ENCODE results near the gene GFRA1.

GFRA1 gene

GRCh38 chr10:116209781-116210180 is 63.2 kb downstream of the GFRA1 start:
- no peak overlapping the region for H3K9ac ChIP-seq (ENCODE audit: low read length)
- peaks cover 9% of the 10 kb centered on the region for H3K4me1 ChIP-seq (ENCODE audit: control insufficient read depth, insufficient read depth, low read length)
- no peaks in the 10 kb centered on the region for H3K27me3 ChIP-seq (replicated peaks; ENCODE audit: control insufficient read depth, insufficient read depth, low read length)
- no peak overlapping the region for H3K4me3 ChIP-seq (ENCODE audit: low read length)
- no peaks in the 10 kb centered on the region for H3K36me3 ChIP-seq (ENCODE audit: control insufficient read depth, insufficient read depth, low read length, severe bottlenecking)
- DNase-seq (ENCODE audit: low read depth) = no peak
- H3K9me3 ChIP-seq (ENCODE audit: control insufficient read depth, low read length) = no peaks in the 10 kb centered on the region

DNA sequence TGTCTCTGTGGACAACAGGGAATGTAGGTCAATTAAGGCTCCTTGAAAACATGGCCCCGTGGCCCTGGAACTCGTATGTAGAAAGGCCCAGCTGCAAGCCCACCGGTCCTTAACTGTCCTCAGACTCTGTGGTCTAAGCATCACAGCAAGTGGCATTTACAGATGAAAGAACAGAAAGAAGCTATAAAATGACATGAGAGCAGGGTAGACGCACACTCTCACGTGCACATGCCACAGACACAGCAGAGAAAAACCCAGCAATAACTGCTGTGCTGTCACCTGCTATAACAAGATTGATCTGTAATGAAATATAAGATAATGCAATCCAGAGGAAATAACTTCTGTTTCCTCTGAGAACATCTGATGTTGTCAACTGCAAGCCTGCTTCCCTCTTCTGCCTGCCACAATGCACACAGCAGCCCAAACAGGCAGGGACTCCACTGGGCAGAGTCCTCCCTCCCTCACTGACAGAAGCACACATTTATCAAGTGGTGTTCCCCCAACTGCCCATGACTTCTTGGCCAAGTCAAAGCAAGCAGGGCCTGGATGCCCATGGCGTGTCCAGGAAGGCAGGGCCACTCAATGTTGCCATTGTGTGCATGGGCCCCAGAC is 63.9 kb downstream of the GFRA1 start:
- Histone ChIP-seq H3K27me3 (replicated peaks; ENCODE audit: control insufficient read depth, insufficient read depth, low read length) (no peaks in the 10 kb centered on the region), H3K4me3 (ENCODE audit: low read length) (no peak overlapping the region), H3K9ac (ENCODE audit: low read length) (no peak overlapping the region), H3K4me1 (ENCODE audit: control insufficient read depth, insufficient read depth, low read length) (peaks cover 9% of the 10 kb centered on the region), H3K9me3 (ENCODE audit: control insufficient read depth, low read length) (no peaks in the 10 kb centered on the region), H3K36me3 (ENCODE audit: control insufficient read depth, insufficient read depth, low read length, severe bottlenecking) (no peaks in the 10 kb centered on the region)
- no peak for DNase-seq (ENCODE audit: low read depth)

- no peak overlapping the region for H3K9ac ChIP-seq (ENCODE audit: low read length)
- no peaks in the 10 kb centered on the region for H3K36me3 ChIP-seq (ENCODE audit: control insufficient read depth, insufficient read depth, low read length, severe bottlenecking)
- DNase-seq (ENCODE audit: low read depth) = no peak
- H3K4me3 ChIP-seq (ENCODE audit: low read length) = no peak overlapping the region
- H3K9me3 ChIP-seq (ENCODE audit: control insufficient read depth, low read length) = no peaks in the 10 kb centered on the region
- H3K27me3 ChIP-seq (replicated peaks; ENCODE audit: control insufficient read depth, insufficient read depth, low read length) = no peaks in the 10 kb centered on the region
- peaks cover 9% of the 10 kb centered on the region for H3K4me1 ChIP-seq (ENCODE audit: control insufficient read depth, insufficient read depth, low read length)
Measured at GRCh38 chr10:116207690-116208089, 65.3 kb downstream of the GFRA1 start.

GRCh38 chr10:116203661-116204060 is 69.3 kb downstream of the GFRA1 start:
- no peak overlapping the region for H3K9ac ChIP-seq (ENCODE audit: low read length)
- no peaks in the 10 kb centered on the region for H3K36me3 ChIP-seq (ENCODE audit: control insufficient read depth, insufficient read depth, low read length, severe bottlenecking)
- no peaks in the 10 kb centered on the region for H3K27me3 ChIP-seq (replicated peaks; ENCODE audit: control insufficient read depth, insufficient read depth, low read length)
- peaks cover 12% of the 10 kb centered on the region for H3K9me3 ChIP-seq (ENCODE audit: control insufficient read depth, low read length)
- no peak overlapping the region for H3K4me3 ChIP-seq (ENCODE audit: low read length)
- DNase-seq (ENCODE audit: low read depth) = no peak
- no peaks in the 10 kb centered on the region for H3K4me1 ChIP-seq (ENCODE audit: control insufficient read depth, insufficient read depth, low read length)

DNA sequence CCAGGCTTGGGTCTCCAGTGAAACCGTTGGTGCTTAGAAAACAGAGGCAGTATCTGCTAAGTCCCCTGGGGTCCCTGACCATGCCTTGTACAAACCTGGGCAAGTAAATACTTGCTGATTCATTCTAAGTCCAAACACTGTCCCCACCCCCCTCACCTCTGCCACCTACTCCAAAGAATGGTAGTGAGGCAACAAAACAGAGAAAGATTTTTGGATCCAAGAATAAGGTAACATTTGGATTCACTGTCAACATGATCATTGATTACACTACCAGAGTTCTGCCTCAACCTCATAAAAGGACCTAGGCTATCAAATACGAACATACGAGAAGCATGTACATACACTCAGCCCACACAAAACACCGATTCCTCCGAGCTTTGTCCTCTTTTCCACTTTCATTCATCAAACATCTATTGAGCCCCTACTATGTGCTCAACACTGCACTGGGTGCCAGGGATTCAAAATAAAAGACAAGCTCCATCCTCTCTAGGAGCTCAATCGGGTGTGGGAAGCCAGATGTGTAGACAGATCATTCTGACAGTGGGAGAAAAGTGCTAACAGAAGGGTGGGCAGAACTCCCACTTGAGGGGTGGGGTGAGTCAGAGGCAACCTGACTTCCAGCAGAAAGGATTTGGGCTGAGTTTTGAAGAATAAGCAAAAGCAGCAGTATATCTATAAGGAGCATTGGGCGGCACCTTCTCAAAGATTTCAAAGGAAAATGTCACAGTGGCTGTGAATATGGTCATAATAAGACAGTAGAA is 71.2 kb downstream of the GFRA1 start:
- no peaks in the 10 kb centered on the region for H3K27me3 ChIP-seq (replicated peaks; ENCODE audit: control insufficient read depth, insufficient read depth, low read length)
- H3K4me1 ChIP-seq (ENCODE audit: control insufficient read depth, insufficient read depth, low read length) = no peaks in the 10 kb centered on the region
- DNase-seq (ENCODE audit: low read depth) = no peak
- peaks cover 12% of the 10 kb centered on the region for H3K9me3 ChIP-seq (ENCODE audit: control insufficient read depth, low read length)
- no peaks in the 10 kb centered on the region for H3K36me3 ChIP-seq (ENCODE audit: control insufficient read depth, insufficient read depth, low read length, severe bottlenecking)
- no peak overlapping the region for H3K4me3 ChIP-seq (ENCODE audit: low read length)
- no peak overlapping the region for H3K9ac ChIP-seq (ENCODE audit: low read length)

DNA sequence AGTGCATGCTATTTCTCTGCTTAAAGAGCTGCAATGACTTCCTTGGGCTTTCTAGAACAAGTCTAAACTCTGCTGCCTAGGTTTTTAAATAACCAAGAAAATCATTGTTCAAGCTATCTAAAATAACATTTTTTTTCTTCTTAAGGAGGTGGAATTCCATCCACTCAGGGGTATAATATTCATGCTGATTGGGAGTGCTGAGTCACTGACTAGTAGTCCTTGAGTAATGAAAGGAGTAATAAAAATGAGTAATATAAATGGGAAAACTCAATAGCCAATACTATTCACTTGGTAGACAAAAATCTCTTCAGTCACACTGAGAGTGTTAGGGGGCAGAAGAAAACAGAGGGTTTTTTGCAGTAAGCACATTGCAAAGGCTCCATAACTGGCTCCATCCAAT is 72.0 kb downstream of the GFRA1 start:
- no peak overlapping the region for H3K4me3 ChIP-seq (ENCODE audit: low read length)
- no peaks in the 10 kb centered on the region for H3K27me3 ChIP-seq (replicated peaks; ENCODE audit: control insufficient read depth, insufficient read depth, low read length)
- no peak for DNase-seq (ENCODE audit: low read depth)
- H3K4me1 ChIP-seq (ENCODE audit: control insufficient read depth, insufficient read depth, low read length) = no peaks in the 10 kb centered on the region
- H3K36me3 ChIP-seq (ENCODE audit: control insufficient read depth, insufficient read depth, low read length, severe bottlenecking) = no peaks in the 10 kb centered on the region
- peaks cover 12% of the 10 kb centered on the region for H3K9me3 ChIP-seq (ENCODE audit: control insufficient read depth, low read length)
- no peak overlapping the region for H3K9ac ChIP-seq (ENCODE audit: low read length)

DNA sequence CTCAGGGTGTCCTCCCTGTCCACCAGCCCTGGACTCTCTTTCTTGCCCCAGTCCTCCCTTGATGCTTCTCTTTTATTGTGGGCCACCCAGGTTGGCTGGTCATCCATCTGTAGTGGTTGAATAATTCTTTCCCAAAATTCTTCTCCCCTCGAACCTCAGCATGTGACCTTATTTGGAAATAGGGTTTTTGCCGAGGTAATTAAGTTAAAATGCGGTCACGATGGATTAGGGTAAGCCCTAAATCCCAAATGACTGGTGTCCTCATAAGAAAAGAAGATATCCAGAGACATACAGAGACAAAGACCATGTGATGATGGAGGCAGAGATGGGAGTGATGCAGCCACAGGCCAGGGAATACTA is 74.3 kb downstream of the GFRA1 start:
- H3K9me3 ChIP-seq (ENCODE audit: control insufficient read depth, low read length) = peaks cover 28% of the 10 kb centered on the region
- no peaks in the 10 kb centered on the region for H3K36me3 ChIP-seq (ENCODE audit: control insufficient read depth, insufficient read depth, low read length, severe bottlenecking)
- H3K9ac ChIP-seq (ENCODE audit: low read length) = no peak overlapping the region
- no peaks in the 10 kb centered on the region for H3K27me3 ChIP-seq (replicated peaks; ENCODE audit: control insufficient read depth, insufficient read depth, low read length)
- no peak for DNase-seq (ENCODE audit: low read depth)
- no peaks in the 10 kb centered on the region for H3K4me1 ChIP-seq (ENCODE audit: control insufficient read depth, insufficient read depth, low read length)
- H3K4me3 ChIP-seq (ENCODE audit: low read length) = no peak overlapping the region

- Histone ChIP-seq H3K4me3 (ENCODE audit: low read length) (no peak overlapping the region), H3K27me3 (replicated peaks; ENCODE audit: control insufficient read depth, insufficient read depth, low read length) (no peaks in the 10 kb centered on the region), H3K9ac (ENCODE audit: low read length) (no peak overlapping the region), H3K4me1 (ENCODE audit: control insufficient read depth, insufficient read depth, low read length) (no peaks in the 10 kb centered on the region), H3K36me3 (ENCODE audit: control insufficient read depth, insufficient read depth, low read length, severe bottlenecking) (no peaks in the 10 kb centered on the region), H3K9me3 (ENCODE audit: control insufficient read depth, low read length) (peaks cover 28% of the 10 kb centered on the region)
- DNase-seq (ENCODE audit: low read depth) = no peak
Measured at GRCh38 chr10:116197946-116198675, 74.9 kb downstream of the GFRA1 start.

DNA sequence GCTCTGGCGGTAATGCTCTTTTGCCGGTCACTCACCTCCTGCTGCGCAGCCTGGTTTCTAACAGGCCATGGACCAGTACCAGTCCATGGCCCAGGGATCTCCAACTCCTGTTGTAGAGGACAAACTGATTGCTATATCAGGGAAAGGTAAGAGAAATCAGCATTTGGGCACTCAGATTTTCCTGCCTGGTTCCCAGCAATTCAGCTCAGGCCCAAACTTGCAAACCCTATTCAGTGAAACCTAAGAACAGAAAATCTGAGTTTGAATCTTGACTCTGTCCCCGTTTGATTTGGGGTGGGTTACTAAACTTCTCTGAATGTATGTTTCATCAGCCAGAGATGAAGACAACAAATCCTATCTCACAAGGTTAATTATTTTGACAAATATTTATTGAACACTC is 77.4 kb downstream of the GFRA1 start:
- no peak for DNase-seq (ENCODE audit: low read depth)
- Histone ChIP-seq H3K4me3 (ENCODE audit: low read length) (no peak overlapping the region), H3K27me3 (replicated peaks; ENCODE audit: control insufficient read depth, insufficient read depth, low read length) (no peaks in the 10 kb centered on the region), H3K36me3 (ENCODE audit: control insufficient read depth, insufficient read depth, low read length, severe bottlenecking) (no peaks in the 10 kb centered on the region), H3K9ac (ENCODE audit: low read length) (no peak overlapping the region), H3K9me3 (ENCODE audit: control insufficient read depth, low read length) (peaks cover 16% of the 10 kb centered on the region), H3K4me1 (ENCODE audit: control insufficient read depth, insufficient read depth, low read length) (no peaks in the 10 kb centered on the region)

DNA sequence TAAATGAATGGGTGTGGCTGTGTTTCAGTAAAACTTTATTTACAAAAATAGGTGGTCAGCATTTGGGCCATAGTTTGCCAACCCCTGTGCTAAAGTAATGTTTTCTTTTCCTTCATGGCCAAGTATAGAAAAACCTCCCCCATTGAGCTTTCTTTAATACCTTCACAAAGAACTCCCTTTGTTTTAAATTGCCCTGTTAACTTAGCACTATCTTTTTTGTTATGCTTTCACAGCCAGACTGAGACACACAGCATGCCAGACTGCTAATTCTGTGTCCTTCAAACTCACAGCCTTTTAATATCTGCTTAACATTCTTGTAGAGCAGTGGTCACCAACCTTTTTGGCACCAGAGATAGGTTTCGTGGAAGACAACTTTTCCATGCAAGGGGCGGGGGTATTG is 78.0 kb downstream of the GFRA1 start:
- Histone ChIP-seq H3K27me3 (replicated peaks; ENCODE audit: control insufficient read depth, insufficient read depth, low read length) (no peaks in the 10 kb centered on the region), H3K9me3 (ENCODE audit: control insufficient read depth, low read length) (peaks cover 16% of the 10 kb centered on the region), H3K4me1 (ENCODE audit: control insufficient read depth, insufficient read depth, low read length) (no peaks in the 10 kb centered on the region), H3K4me3 (ENCODE audit: low read length) (no peak overlapping the region), H3K9ac (ENCODE audit: low read length) (no peak overlapping the region), H3K36me3 (ENCODE audit: control insufficient read depth, insufficient read depth, low read length, severe bottlenecking) (no peaks in the 10 kb centered on the region)
- DNase-seq (ENCODE audit: low read depth) = no peak

DNA sequence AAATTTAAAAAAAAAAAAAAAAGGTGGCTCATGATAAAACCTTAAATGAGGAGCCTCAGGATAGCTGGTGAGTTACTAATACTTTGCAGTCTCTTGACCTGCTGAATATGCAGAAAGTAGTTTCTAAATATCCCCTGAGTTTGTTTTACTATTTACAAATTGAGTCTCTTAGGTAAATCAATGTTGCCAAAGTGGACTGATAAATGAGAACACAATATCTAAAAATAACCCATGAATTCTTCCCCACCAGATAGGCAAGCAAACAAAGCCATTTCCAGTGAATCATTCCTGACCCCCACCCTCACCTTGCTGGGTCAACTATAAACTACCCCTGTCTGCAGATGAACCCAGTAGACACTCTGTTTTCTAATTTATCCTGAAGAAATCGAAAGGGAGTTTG is 78.9 kb downstream of the GFRA1 start:
- Histone ChIP-seq H3K4me3 (ENCODE audit: low read length) (no peak overlapping the region), H3K4me1 (ENCODE audit: control insufficient read depth, insufficient read depth, low read length) (no peaks in the 10 kb centered on the region), H3K27me3 (replicated peaks; ENCODE audit: control insufficient read depth, insufficient read depth, low read length) (no peaks in the 10 kb centered on the region), H3K9me3 (ENCODE audit: control insufficient read depth, low read length) (peaks cover 16% of the 10 kb centered on the region), H3K9ac (ENCODE audit: low read length) (no peak overlapping the region), H3K36me3 (ENCODE audit: control insufficient read depth, insufficient read depth, low read length, severe bottlenecking) (no peaks in the 10 kb centered on the region)
- DNase-seq (ENCODE audit: low read depth) = no peak

All from adipocyte (in vitro differentiated cells).